GM12874 (cell line): ENCODE data around the gene CAMK2D.

Experiments
- CTCF ChIP-seq: IDR thresholded peaks from 2 replicates; pipeline ENCODE4 v1.5.1; 2011; ENCODE audit warnings: low read depth, mild to moderate bottlenecking, control low read depth, low read length, moderate library complexity; ENCODE audit not compliant: insufficient read depth

CAMK2D gene

GRCh38 chr4:113435893-113436292, 325.6 kb downstream of the CAMK2D start:
- no peak for TF ChIP-seq CTCF

GRCh38 chr4:113434247-113434587, 327.3 kb downstream of the CAMK2D start:
- no peak for TF ChIP-seq CTCF

DNA sequence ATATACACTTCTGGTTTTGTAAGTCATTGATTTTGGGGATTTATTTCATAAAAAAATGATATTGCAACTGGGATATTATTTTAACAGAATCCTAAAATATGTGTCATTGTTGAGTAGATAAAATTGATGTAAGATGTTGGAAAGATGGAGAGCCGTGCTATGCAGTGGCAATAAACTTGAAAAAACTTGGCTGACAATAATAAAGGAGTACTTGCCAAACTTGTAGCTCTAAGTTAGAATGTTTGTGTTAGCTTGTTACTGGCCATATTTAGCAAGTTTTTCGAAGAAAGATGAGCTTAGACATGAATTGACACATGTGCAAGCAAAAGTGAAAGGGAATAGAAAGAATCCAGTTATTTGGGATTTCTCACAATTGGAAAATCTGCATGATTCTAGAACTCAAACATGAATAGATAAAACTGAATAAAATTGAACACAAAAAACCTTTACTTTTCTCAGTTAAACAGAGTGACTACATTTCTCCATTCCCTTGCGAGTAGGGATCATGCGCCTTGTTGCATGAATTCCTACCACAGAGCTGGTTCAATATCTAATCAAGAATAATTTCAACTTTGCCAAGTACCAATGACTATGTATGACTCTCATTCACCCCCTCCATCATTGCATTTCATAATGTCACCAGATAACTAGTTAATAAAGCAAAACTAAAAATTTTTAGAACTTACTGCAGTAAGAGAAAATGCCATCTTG, 327.8 kb downstream of the CAMK2D start:
- TF ChIP-seq CTCF, result no peak

GRCh38 chr4:113433116-113433515, 328.4 kb downstream of the CAMK2D start:
- TF ChIP-seq CTCF, result no peak

GRCh38 chr4:113423631-113424030, 337.9 kb downstream of the CAMK2D start:
- no peak for TF ChIP-seq CTCF

- no peak for TF ChIP-seq CTCF
These were observed 340.6 kb downstream of the CAMK2D start for GRCh38 chr4:113420938-113421337.

GRCh38 chr4:113419631-113420030, 341.9 kb downstream of the CAMK2D start:
- no peak for TF ChIP-seq CTCF
